Endodermal cell (in vitro differentiated cells): ENCODE results near the gene UCK1. TPM values are rescaled to one million over a fixed set of nuclear protein-coding genes. Genes with fewer than 3 reads are reported as not detected.
A peak's percentile ranks its signal among the peaks of the same experiment; 100 is the strongest.

Experiments used
- DNase-seq: peaks from one replicate; pipeline ENCODE4 v3.0.0-alpha.2; 2017
- H3K27ac ChIP-seq: 2 replicates; pipeline ENCODE4 v1.5.1; 2013; ENCODE audit warnings: mild to moderate bottlenecking, low read depth, low read length, moderate library complexity
- H3K27me3 ChIP-seq: 2 replicates; pipeline ENCODE4 v1.6.1; 2013; ENCODE audit warnings: mild to moderate bottlenecking, low read length, moderate library complexity; ENCODE audit not compliant: insufficient read depth, control insufficient read depth, poor library complexity, severe bottlenecking
- H3K36me3 ChIP-seq: 2 replicates; pipeline ENCODE4 v1.7.0; 2013; ENCODE audit warnings: mild to moderate bottlenecking, low read length, moderate library complexity; ENCODE audit not compliant: control insufficient read depth, insufficient read depth
- H3K4me1 ChIP-seq: one replicate; pipeline ENCODE4 v1.7.0; 2013; ENCODE audit warnings: low read length; ENCODE audit not compliant: control insufficient read depth, insufficient read depth
- H3K4me3 ChIP-seq: 2 replicates; pipeline ENCODE4 v1.5.1; 2013; ENCODE audit warnings: mild to moderate bottlenecking, low read length, moderate library complexity
- H3K9ac ChIP-seq: 2 replicates; pipeline ENCODE4 v1.6.1; 2013; ENCODE audit warnings: mild to moderate bottlenecking, low read length, moderate library complexity; ENCODE audit not compliant: poor library complexity, severe bottlenecking; ENCODE audit errors: extremely low read depth
- H3K9me3 ChIP-seq: 2 replicates; pipeline ENCODE4 v1.6.1; 2013; ENCODE audit warnings: mild to moderate bottlenecking, low read length, moderate library complexity; ENCODE audit not compliant: control insufficient read depth
- H3K27ac Mint-ChIP-seq: 2 replicates; pipeline ENCODE4 v1.8.0; 2020; ENCODE audit warnings: mixed read lengths
- H3K27me3 Mint-ChIP-seq: 2 replicates; pipeline ENCODE4 v1.8.0; 2021; ENCODE audit warnings: mild to moderate bottlenecking, mixed read lengths; ENCODE audit not compliant: insufficient read depth
- H3K36me3 Mint-ChIP-seq: 2 replicates; pipeline ENCODE4 v1.8.0; 2020; ENCODE audit warnings: low read depth, mixed read lengths
- H3K4me1 Mint-ChIP-seq: 2 replicates; pipeline ENCODE4 v1.8.0; 2020; ENCODE audit warnings: mixed read lengths
- H3K4me3 Mint-ChIP-seq: 2 replicates; pipeline ENCODE4 v1.8.0; 2020; ENCODE audit warnings: mild to moderate bottlenecking, moderate library complexity, mixed read lengths
- H3K9me3 Mint-ChIP-seq: 2 replicates; pipeline ENCODE4 v1.8.0; 2020; ENCODE audit warnings: mild to moderate bottlenecking, mixed read lengths
- WGBS, 2 experiments: methylation state at CpG; one replicate each; pipeline versions ENCODE4 v1.1.5 to v1.1.7; 2013; ENCODE audit warnings: missing lambda C conversion rate in 2 of 2, mixed read lengths in 1 of 2; ENCODE audit not compliant: insufficient coverage in 1 of 2, insufficient read length in 1 of 2; 5-methylcytosine and 5-hydroxymethylcytosine counted together
- total RNA-seq, 2 donors: library from RNA; stranded (reverse); fragmentation: NEBNext Ultra II Directional in 1 of 2; extraction: Animal tissue kit (Norgen Biotek cat#: 25700) in 1 of 2; gene quantifications; 2 replicates in 1 of 2; 3 replicates in 1 of 2; pipeline ENCODE4 v1.2.1, GENCODE V29; 2021
- TF ChIP-seq, protein P1 (sequence below): fragments of 200-600 bp; sonication (generic); conservative IDR thresholded peaks from 2 replicates; pipeline ENCODE4 v1.5.0; 2021; ENCODE audit warnings: antibody characterized with exemption, mild to moderate bottlenecking

UCK1 gene
- total RNA-seq, 2 donors from 2014 or later: 37.9 to 42.9 TPM

DNA sequence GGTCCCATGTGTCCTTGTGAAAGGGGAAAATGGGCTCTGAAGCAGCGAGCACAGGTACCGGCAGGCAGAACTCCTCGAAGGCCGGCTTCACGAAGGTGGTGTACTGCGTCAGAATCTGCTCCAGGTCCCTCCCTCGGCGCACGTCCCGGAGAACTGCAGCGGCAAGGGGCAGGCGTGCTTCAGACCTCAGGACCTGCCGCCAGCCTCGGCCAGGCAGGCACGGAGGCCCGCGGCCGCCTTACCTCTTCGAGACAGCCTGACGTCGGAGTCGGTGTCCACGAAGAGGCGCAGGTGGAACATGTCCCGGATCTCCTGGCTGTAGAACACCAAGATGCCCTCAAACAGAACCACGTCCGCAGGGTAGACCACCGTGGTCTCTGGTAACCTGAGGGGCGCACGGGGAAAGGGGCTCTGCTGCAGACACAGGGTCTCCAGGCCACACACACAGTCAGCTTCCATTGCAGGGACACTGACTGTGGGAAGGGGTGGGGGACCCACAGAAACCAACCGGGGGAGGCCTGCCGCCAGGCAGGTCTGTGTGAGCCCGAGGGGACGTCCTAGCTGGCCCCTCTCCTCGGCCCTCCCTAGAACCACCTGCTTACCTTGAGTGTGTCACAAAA lies 2.1 kb downstream of the UCK1 start:
- peaks cover 34% of the 10 kb centered on the region for H3K36me3 Mint-ChIP-seq
- no peaks in the 10 kb centered on the region for H3K27me3 Mint-ChIP-seq
- Histone ChIP-seq H3K36me3 (peaks cover 36% of the 10 kb centered on the region), H3K9ac (no peak overlapping the region), H3K4me1 (peaks cover 5% of the 10 kb centered on the region), H3K27ac (no peak overlapping the region), H3K4me3 (no peak overlapping the region), H3K9me3 (no peaks in the 10 kb centered on the region), H3K27me3 (no peaks in the 10 kb centered on the region)
- H3K9me3 Mint-ChIP-seq: no peaks in the 10 kb centered on the region
- no peak for DNase-seq
- TF ChIP-seq, protein P1, sequence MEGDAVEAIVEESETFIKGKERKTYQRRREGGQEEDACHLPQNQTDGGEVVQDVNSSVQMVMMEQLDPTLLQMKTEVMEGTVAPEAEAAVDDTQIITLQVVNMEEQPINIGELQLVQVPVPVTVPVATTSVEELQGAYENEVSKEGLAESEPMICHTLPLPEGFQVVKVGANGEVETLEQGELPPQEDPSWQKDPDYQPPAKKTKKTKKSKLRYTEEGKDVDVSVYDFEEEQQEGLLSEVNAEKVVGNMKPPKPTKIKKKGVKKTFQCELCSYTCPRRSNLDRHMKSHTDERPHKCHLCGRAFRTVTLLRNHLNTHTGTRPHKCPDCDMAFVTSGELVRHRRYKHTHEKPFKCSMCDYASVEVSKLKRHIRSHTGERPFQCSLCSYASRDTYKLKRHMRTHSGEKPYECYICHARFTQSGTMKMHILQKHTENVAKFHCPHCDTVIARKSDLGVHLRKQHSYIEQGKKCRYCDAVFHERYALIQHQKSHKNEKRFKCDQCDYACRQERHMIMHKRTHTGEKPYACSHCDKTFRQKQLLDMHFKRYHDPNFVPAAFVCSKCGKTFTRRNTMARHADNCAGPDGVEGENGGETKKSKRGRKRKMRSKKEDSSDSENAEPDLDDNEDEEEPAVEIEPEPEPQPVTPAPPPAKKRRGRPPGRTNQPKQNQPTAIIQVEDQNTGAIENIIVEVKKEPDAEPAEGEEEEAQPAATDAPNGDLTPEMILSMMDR: no peak
- H3K4me3 Mint-ChIP-seq: no peak overlapping the region
- 95% methylated on average over 32 to 35 of the region's 35 CpGs for WGBS, 2 experiments
- peaks cover 6% of the 10 kb centered on the region for H3K4me1 Mint-ChIP-seq
- no peak overlapping the region for H3K27ac Mint-ChIP-seq

DNA sequence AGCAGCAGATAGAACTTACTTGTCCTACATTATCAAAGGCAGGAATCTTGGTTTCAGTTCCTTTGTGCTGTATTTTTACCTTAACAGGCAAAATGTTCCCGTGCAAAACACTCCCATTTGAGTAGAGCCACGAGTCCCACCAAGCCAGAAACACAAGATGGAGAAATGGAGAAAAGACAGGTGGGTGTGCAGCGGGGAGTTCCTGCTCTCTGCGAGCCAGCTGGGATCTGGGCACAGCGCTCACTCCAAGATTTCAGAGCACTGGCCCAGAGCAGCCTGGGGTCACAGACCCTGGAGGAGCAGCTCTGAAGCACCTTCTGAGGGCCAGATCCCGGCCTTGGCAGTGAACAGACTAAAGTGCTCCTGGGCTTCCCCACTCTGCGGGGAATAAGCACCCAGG lies 2.9 kb downstream of the UCK1 start:
- no peak overlapping the region for H3K27ac ChIP-seq
- TF ChIP-seq, protein P1: no peak
- Mint-ChIP-seq H3K36me3 (peaks cover 34% of the 10 kb centered on the region), H3K4me1 (peaks cover 6% of the 10 kb centered on the region), H3K9me3 (no peaks in the 10 kb centered on the region), H3K27ac (no peak overlapping the region), H3K4me3 (no peak overlapping the region), H3K27me3 (no peaks in the 10 kb centered on the region)
- no peaks in the 10 kb centered on the region for H3K27me3 ChIP-seq
- no peak overlapping the region for H3K4me3 ChIP-seq
- no peak overlapping the region for H3K9ac ChIP-seq
- WGBS, 2 experiments: 93 to 96% methylated on average over 6 to 7 of the region's 7 CpGs
- H3K4me1 ChIP-seq: peaks cover 5% of the 10 kb centered on the region
- H3K9me3 ChIP-seq: no peaks in the 10 kb centered on the region
- peaks cover 37% of the 10 kb centered on the region for H3K36me3 ChIP-seq
- no peak for DNase-seq

DNA sequence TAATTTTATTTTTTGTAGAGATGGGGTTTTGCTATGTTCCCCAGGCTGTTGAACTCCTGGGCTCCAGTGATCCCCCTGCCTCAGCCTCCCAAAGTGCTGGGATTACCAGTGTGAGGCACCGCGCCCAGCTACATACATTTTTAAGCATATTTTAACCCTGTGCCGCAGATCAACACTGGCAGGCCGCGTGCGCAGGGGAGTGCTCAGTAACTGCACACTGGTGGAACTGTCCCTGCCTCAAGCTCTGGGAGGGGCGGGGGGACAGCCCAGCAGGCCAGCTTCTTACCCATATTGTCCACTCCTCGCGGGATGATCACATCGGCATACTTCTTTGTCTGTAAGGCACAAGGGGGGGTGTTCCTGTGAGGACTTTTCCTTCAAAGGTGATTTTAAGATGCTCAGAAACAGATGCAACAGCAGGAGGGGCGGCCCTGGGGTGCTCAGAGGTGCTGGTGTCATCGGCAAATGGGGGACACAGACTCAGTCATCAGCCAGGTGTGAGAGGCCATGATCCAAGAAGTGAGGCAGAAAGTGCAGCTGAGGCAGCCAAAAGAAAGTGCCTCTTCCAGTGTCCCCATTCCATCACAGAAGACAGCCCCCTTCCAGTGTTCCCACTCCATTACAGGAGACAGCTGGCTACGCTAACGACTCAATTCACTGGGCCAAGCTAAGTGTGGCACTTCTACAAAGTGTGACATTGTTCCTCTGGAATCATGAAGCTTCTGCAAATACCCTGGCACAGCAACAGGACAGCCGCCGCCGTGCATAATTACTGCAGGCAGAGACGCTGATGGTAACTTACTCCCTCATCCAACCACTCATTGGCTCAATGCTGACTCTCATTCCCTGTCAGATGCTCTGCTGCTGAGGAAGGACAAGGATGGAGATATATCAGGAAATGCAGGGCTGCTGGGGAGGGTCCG lies 5.2 kb downstream of the UCK1 start:
- TF ChIP-seq, protein P1: no peak
- peaks cover 51% of the 10 kb centered on the region for H3K36me3 Mint-ChIP-seq
- no peak overlapping the region for H3K4me3 ChIP-seq
- no peaks in the 10 kb centered on the region for H3K9me3 ChIP-seq
- H3K4me3 Mint-ChIP-seq: no peak overlapping the region
- WGBS, 2 experiments: 92 to 98% methylated on average over 8 to 19 of the region's 19 CpGs
- peaks cover 50% of the 10 kb centered on the region for H3K36me3 ChIP-seq
- H3K9me3 Mint-ChIP-seq: no peaks in the 10 kb centered on the region
- H3K9ac ChIP-seq: no peak overlapping the region
- H3K4me1 Mint-ChIP-seq: peaks cover 2% of the 10 kb centered on the region
- no peak overlapping the region for H3K27ac Mint-ChIP-seq
- H3K27me3 Mint-ChIP-seq: no peaks in the 10 kb centered on the region
- peaks cover 5% of the 10 kb centered on the region for H3K4me1 ChIP-seq
- no peak overlapping the region for H3K27ac ChIP-seq
- H3K27me3 ChIP-seq: no peaks in the 10 kb centered on the region
- peak; percentile 26 for DNase-seq
